HFF-Myc (cell line): ENCODE measurements around the gene PCED1A.

Experiments used
- DNase-seq: peaks from one replicate; pipeline ENCODE4 v3.0.0-alpha.2; 2011; ENCODE audit warnings: low read depth; ENCODE audit errors: extremely low read depth
- H3K4me3 ChIP-seq: replicated peaks from 2 replicates; pipeline ENCODE4 v1.5.1; 2011; ENCODE audit warnings: low read depth, mild to moderate bottlenecking, control low read depth, low read length
- TF ChIP-seq, protein P1 (sequence below): IDR thresholded peaks from 2 replicates; pipeline ENCODE4 v1.5.1; 2012; ENCODE audit warnings: mild to moderate bottlenecking, low read depth, low read length, control low read depth; ENCODE audit errors: missing control alignments

Gene PCED1A

DNA sequence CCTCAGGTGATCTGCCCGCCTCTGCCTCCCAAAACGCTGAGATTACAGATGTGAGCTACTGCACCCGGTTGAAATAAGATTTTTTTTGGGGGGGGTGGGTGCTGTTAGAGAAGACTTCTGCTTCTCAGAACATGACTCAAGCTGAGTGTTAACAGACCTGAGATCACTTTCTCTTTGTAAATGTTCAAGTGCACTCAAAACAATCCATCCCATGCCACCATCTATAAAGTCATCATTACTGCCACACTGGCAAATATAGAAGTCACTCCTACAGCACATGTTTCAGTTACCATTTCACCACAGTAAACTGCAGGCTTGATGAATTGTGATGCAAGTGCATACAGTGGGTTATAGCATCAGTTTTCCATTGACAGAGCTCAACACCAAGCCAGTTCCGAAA, 9.1 kb upstream of the PCED1A start:
- TF ChIP-seq, protein P1, sequence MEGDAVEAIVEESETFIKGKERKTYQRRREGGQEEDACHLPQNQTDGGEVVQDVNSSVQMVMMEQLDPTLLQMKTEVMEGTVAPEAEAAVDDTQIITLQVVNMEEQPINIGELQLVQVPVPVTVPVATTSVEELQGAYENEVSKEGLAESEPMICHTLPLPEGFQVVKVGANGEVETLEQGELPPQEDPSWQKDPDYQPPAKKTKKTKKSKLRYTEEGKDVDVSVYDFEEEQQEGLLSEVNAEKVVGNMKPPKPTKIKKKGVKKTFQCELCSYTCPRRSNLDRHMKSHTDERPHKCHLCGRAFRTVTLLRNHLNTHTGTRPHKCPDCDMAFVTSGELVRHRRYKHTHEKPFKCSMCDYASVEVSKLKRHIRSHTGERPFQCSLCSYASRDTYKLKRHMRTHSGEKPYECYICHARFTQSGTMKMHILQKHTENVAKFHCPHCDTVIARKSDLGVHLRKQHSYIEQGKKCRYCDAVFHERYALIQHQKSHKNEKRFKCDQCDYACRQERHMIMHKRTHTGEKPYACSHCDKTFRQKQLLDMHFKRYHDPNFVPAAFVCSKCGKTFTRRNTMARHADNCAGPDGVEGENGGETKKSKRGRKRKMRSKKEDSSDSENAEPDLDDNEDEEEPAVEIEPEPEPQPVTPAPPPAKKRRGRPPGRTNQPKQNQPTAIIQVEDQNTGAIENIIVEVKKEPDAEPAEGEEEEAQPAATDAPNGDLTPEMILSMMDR, result no peak
- no peak for DNase-seq
- no peak overlapping the region for H3K4me3 ChIP-seq

DNA sequence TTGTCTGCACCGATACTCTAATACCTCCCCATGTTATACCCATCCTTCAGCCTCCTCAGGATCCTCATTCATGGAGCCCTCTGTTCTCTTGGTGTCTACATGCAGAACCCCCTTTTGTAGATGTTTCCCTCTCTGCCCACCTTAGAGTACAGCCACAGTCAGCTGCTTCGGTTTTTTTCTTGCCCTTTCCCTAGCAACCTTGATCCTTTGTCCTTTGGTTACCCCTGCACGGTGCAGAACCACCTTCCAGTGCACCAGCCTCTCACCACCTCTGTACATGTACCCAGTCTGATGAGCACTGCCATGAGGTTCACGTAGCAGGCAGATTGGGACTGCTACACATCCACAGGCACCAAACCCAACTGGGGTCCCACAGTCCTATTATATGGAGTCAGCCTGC, 7.3 kb upstream of the PCED1A start:
- H3K4me3 ChIP-seq, result no peak overlapping the region
- TF ChIP-seq, protein P1, result no peak
- DNase-seq, result no peak

DNA sequence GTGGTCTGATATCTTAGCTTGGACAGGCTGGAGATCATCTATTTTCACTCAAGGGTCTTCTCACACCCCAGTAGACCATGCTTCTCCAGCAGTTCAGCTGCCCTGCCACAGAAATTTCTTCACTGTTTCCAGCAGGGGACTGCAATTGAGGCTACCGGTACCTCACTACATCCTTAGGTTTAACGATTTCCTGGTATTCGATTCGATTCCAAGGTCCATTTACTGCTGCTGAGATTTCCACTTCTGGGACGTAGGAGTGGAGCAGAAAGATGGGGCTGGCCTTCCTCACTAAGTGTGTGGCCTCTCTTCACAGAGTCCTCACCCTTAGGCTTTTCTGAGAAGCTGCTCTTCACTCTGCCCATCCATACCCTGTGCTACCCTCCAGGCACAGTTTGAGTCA, 6.2 kb upstream of the PCED1A start:
- TF ChIP-seq, protein P1, result no peak
- no peak overlapping the region for H3K4me3 ChIP-seq
- DNase-seq, result no peak

DNA sequence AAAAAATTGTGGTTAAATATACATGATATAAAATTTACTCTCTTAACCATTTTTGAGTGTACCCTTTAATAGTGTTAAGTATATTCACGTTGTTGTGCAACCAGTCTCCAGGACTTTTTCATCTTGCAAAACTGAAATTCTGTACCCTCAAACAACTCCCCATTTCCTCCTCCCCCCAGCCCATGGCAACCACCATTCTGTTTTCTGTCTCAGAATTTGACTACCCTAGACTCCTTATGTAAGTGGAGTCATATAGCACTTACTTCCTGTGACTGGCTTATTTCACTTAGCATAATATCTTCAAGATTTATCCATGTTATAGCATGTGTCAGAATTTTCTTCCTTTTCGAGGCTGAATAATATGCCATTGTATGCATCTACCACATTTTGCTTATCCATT, 5.2 kb upstream of the PCED1A start:
- no peak overlapping the region for H3K4me3 ChIP-seq
- TF ChIP-seq, protein P1, result no peak
- DNase-seq, result no peak

DNA sequence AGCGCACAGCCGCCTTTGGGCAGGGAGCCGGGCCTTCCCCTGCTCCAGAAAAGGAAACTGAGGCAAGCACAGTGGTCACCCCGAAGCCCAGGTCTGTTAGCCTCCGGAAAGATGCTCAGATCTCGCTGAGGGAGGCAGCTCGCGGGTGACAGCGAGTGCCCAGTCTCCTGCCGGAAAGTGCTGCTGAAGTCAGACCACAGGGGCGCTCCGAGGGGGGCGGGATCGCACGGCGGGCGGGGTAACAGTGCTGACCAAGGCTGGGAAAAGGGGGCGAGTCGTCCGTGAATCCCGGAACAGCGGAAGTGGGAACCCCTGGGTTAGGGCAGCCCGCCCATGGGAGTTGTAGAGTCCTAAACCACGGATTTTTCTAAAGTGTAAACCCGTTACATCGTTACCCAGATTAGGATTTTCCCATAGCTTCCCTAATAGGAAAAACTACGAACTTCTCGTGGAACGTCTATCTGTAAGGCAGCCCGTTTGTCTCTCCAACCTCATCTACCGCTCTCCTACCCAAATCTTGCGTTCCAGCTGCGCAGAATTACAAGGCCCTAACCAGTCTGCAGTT, 594 bp upstream of the PCED1A start:
- DNase-seq, result no peak
- H3K4me3 ChIP-seq, result peak overlapping the region; percentile 73
- TF ChIP-seq, protein P1, result no peak

DNA sequence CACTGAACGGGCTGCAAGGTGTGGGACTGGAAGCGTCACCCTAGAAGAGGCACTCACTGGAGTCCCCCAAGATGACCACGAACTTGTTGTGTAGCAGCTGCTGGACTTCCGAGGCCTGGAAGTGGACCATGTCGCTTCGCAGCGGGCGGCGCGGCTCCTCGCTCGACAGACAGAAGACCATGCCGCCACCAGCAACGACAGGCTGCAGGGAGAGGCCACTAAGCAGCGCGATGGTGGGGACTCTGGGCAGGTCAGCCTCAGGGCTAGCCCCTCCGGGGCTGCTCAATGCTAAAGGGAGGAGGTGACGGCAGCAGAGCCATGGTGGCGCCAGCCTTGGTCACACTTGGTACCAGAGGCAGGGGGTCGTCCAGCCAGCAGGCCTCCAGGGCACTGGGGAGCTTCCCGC, 720 bp downstream of the PCED1A start:
- H3K4me3 ChIP-seq, result peak overlapping the region; percentile 73
- TF ChIP-seq, protein P1, result no peak
- DNase-seq, result no peak

DNA sequence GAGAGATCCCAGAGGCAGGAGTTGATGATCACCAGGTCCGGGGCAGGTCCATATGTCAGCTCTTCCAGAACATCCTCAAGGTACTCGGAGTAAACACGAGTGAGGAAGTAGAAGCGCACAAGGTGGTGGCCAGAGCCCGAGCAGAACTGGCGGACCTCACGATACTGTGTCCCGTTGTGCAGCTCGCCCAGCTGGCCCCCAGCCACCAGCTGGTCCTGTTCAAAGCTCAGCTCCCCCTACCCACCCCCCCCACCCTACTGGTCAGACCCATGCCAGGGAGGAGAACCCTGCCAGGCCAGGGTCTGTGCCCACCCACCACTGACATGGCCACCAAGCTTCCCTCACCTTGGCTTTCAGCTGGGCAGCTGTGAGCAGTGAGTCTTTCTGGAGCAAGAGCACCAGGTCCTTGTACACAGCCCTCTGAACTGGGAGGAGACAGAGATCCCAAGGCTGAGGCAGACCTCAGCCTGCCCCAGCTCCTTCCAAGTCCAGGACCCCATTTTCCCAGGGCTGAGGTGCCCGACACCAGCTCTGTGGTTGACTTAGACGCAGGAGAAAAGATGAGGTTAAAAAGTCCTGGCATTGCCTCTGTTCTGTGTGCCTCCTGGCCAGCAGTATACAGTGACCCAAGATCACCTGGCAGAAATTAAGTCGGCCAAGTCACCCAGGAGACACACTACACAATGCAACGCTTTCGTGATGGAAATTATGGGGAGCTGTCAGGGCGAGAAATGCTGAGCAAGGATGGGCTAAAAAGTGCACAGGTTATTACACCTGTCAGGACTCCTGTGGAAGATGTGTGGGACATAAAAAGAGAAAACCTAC, 1.4 kb downstream of the PCED1A start:
- TF ChIP-seq, protein P1, result no peak
- H3K4me3 ChIP-seq, result no peak overlapping the region
- no peak for DNase-seq
